IMR-90 (cell line): ENCODE results near the gene ALKBH7. TPM values are rescaled to one million over a fixed set of nuclear protein-coding genes. Genes with fewer than 3 reads are reported as not detected.

ENCODE experiments used
- ATAC-seq: fragments of 200-7000 bp; cut with Tn5 transposase; 2 replicates; pipeline ENCODE4 v1.9.1; 2020; ENCODE audit warnings: low read depth, mild to moderate bottlenecking, moderate library complexity
- BruUV-seq: library from RNA; stranded (reverse); fragments of 400-500 nt; replicated peaks from 2 replicates; lab custom pipeline; 2021; lab: Mats Ljungman, UMichigan
- CTCF ChIA-PET: fragments of 300-600 bp; formaldehyde crosslinking; extraction: SDS; loops from one replicate; lab custom pipeline; 2021; ENCODE audit warnings: antibody characterized with exemption; lab: Yijun Ruan, JAX
- POLR2A ChIA-PET: fragments of 300-600 bp; sonication (Branson Sonifier 250); formaldehyde crosslinking; loops from one replicate; lab custom pipeline; 2022; ENCODE audit warnings: antibody characterized with exemption; ENCODE audit not compliant: unreplicated experiment; lab: Charles Lee
- DNase-seq: peaks from one replicate; pipeline ENCODE4 v3.0.0; 2013
- H2AFZ ChIP-seq: replicated peaks from 2 replicates; pipeline ENCODE3; 2013; ENCODE audit warnings: low read length, mild to moderate bottlenecking; ENCODE audit not compliant: poor library complexity
- H2AK5ac ChIP-seq: 2 replicates; pipeline ENCODE4 v1.6.1; 2013; ENCODE audit warnings: low read depth, low read length, inconsistent platforms
- H2AK9ac ChIP-seq: replicated peaks from 2 replicates; pipeline ENCODE3; 2013; ENCODE audit warnings: mild to moderate bottlenecking, low read depth, low read length, moderate library complexity; ENCODE audit not compliant: poor library complexity
- H2BK120ac ChIP-seq: 2 replicates; pipeline ENCODE4 v1.6.1; 2013; ENCODE audit warnings: low read depth, low read length, inconsistent platforms
- H2BK15ac ChIP-seq: 3 replicates; pipeline ENCODE4 v1.6.1; 2013; ENCODE audit warnings: low read depth, low read length, inconsistent platforms
- H2BK20ac ChIP-seq: 2 replicates; pipeline ENCODE4 v1.6.1; 2013; ENCODE audit warnings: low read depth, mild to moderate bottlenecking, inconsistent platforms, low read length, moderate library complexity
- H2BK5ac ChIP-seq: 2 replicates; pipeline ENCODE4 v1.6.1; 2013; ENCODE audit warnings: mild to moderate bottlenecking, low read depth, low read length, inconsistent platforms; ENCODE audit not compliant: poor library complexity, severe bottlenecking
- H3K14ac ChIP-seq: replicated peaks from 2 replicates; pipeline ENCODE4 v1.6.1; 2013; ENCODE audit warnings: low read depth, low read length, inconsistent platforms
- H3K18ac ChIP-seq: 2 replicates; pipeline ENCODE4 v1.6.1; 2013; ENCODE audit warnings: low read depth, low read length, control low read depth
- H3K23ac ChIP-seq: 2 replicates; pipeline ENCODE4 v1.6.1; 2013; ENCODE audit warnings: low read depth, low read length, inconsistent platforms
- H3K27ac ChIP-seq: 2 replicates; pipeline ENCODE4 v1.5.1; 2013; ENCODE audit warnings: mild to moderate bottlenecking, control low read depth, low read length; ENCODE audit not compliant: insufficient read depth
- H3K27me3 ChIP-seq: 2 replicates; pipeline ENCODE4 v1.6.1; 2013; ENCODE audit warnings: low read length; ENCODE audit not compliant: control insufficient read depth, insufficient read depth
- H3K36me3 ChIP-seq: 2 replicates; pipeline ENCODE4 v1.6.1; 2013; ENCODE audit warnings: low read length, mixed read lengths; ENCODE audit not compliant: control insufficient read depth, insufficient read depth
- H3K4ac ChIP-seq: 2 replicates; pipeline ENCODE4 v1.6.1; 2013; ENCODE audit warnings: low read depth, low read length, inconsistent platforms
- H3K4me1 ChIP-seq: 2 replicates; pipeline ENCODE4 v1.6.1; 2013; ENCODE audit warnings: low read length, mixed read lengths; ENCODE audit not compliant: control insufficient read depth, insufficient read depth
- H3K4me2 ChIP-seq: 2 replicates; pipeline ENCODE4 v1.6.1; 2013; ENCODE audit warnings: low read depth, mild to moderate bottlenecking, control low read depth, low read length, moderate library complexity
- H3K4me3 ChIP-seq: 2 replicates; pipeline ENCODE4 v1.5.1; 2013; ENCODE audit warnings: low read depth, mild to moderate bottlenecking, control low read depth, low read length, moderate library complexity; ENCODE audit not compliant: insufficient read depth
- H3K56ac ChIP-seq: 2 replicates; pipeline ENCODE4 v1.6.1; 2013; ENCODE audit warnings: low read length, inconsistent platforms; ENCODE audit not compliant: insufficient read depth; ENCODE audit errors: extremely low read depth
- H3K79me1 ChIP-seq, 2 experiments: 2 replicates each; pipeline ENCODE4 v1.6.1; 2013; ENCODE audit warnings: low read length in 2 of 2, inconsistent platforms in 1 of 2, low read depth in 1 of 2
- H3K9ac ChIP-seq: 2 replicates; pipeline ENCODE4 v1.6.1; 2013; ENCODE audit warnings: low read depth, low read length, control low read depth
- H3K9me1 ChIP-seq: 2 replicates; pipeline ENCODE4 v1.6.1; 2013; ENCODE audit warnings: low read length, inconsistent platforms; ENCODE audit not compliant: insufficient read depth
- H3K9me3 ChIP-seq: 2 replicates; pipeline ENCODE4 v1.6.1; 2013; ENCODE audit warnings: low read length; ENCODE audit not compliant: control insufficient read depth, insufficient read depth
- H4K20me1 ChIP-seq: 2 replicates; pipeline ENCODE4 v1.6.1; 2013; ENCODE audit warnings: low read length, inconsistent platforms; ENCODE audit not compliant: insufficient read depth
- H4K5ac ChIP-seq: 2 replicates; pipeline ENCODE4 v1.6.1; 2013; ENCODE audit warnings: mild to moderate bottlenecking, low read depth, low read length, control low read depth
- H4K8ac ChIP-seq, 2 experiments: 2 replicates each; pipeline ENCODE4 v1.6.1; 2013; ENCODE audit warnings: low read depth in 2 of 2, low read length in 2 of 2, control low read depth in 1 of 2, inconsistent platforms in 1 of 2
- H4K91ac ChIP-seq: 2 replicates; pipeline ENCODE4 v1.6.1; 2013; ENCODE audit warnings: low read depth, low read length, inconsistent platforms; ENCODE audit not compliant: insufficient read depth
- BHLHE40 ChIP-seq: fragments of 150-350 bp; IDR thresholded peaks from 2 replicates; pipeline ENCODE4 v1.6.1; 2016; ENCODE audit warnings: mild to moderate bottlenecking, low read depth, low read length
- CHD1 ChIP-seq: IDR thresholded peaks from 2 replicates; pipeline ENCODE4 v1.6.1; 2012; ENCODE audit warnings: low read depth, low read length, improper control_type of control experiment
- CTCF ChIP-seq: conservative IDR thresholded peaks from 2 replicates; pipeline ENCODE4 v1.5.1; 2012; ENCODE audit warnings: mild to moderate bottlenecking, low read depth, low read length, improper control_type of control experiment
- FOS ChIP-seq: fragments of 150-350 bp; IDR thresholded peaks from 2 replicates; pipeline ENCODE4 v1.6.1; 2016; ENCODE audit warnings: low read depth, low read length
- RCOR1 ChIP-seq: IDR thresholded peaks from 2 replicates; pipeline ENCODE4 v1.6.1; 2012; ENCODE audit warnings: mild to moderate bottlenecking, low read length, improper control_type of control experiment; ENCODE audit not compliant: insufficient replicate concordance
- SMC3 ChIP-seq: fragments of 150-350 bp; IDR thresholded peaks from 2 replicates; pipeline ENCODE4 v1.6.1; 2016; ENCODE audit warnings: low read depth, mild to moderate bottlenecking, antibody characterized with exemption, low read length, moderate library complexity
- WGBS, 2 experiments: methylation state at CpG; one replicate each; pipeline versions ENCODE4 v1.1.5 to v1.1.7; 2013; ENCODE audit warnings: missing lambda C conversion rate in 2 of 2; ENCODE audit not compliant: insufficient read length in 1 of 2; ENCODE audit errors: extremely low coverage in 2 of 2; 5-methylcytosine and 5-hydroxymethylcytosine counted together
- dilution Hi-C: fragments of 300-500 bp; cut with HindIII; formaldehyde crosslinking; loops from one replicate; pipeline ENCODE4 v1.14.3; 2018; ENCODE audit warnings: low sequenced_read_pairs; ENCODE audit not compliant: unreplicated experiment
- in situ Hi-C: fragments of 300-500 bp; cut with MboI; formaldehyde crosslinking; loops from 3 replicates; pipeline ENCODE4 v1.14.3; 2019; ENCODE audit warnings: low sequenced_read_pairs, inconsistent platforms, mixed read lengths
- intact Hi-C: fragments of 100-400 bp; cut with micrococcal nuclease; formaldehyde crosslinking; loops from 2 replicates; pipeline ENCODE4 v1.10.0; 2022
- polyA plus RNA-seq, 3 experiments: library from polyadenylated mRNA; depleted of rRNA; stranded (reverse); fragments of >200 nt; gene quantifications; 2 replicates each; pipeline ENCODE4 v1.2.3, GENCODE V29; 2012; ENCODE audit warnings: low replicate concordance in 1 of 3
- total RNA-seq: library from RNA; depleted of rRNA; stranded (reverse); fragments of >200 nt; gene quantifications from 2 replicates; pipeline ENCODE4 v1.2.3, GENCODE V29; 2012

Gene ALKBH7
- total and polyA plus RNA-seq, 2 of the 4 experiments (the other 2 are of a cell fraction) = 9.3 to 22.5 TPM

GRCh38 chr19:6413721-6414643, 41.4 kb downstream of the ALKBH7 start:
- dilution Hi-C loops = no loop called here
- Histone ChIP-seq H3K27ac (no peak overlapping the region), H2AFZ (no peak overlapping the region), H3K4me1 (no peaks in the 10 kb centered on the region), H3K27me3 (no peaks in the 10 kb centered on the region), H3K4ac (no peak overlapping the region), H3K14ac (no peak overlapping the region), H3K9me1 (no peaks in the 10 kb centered on the region; the same call in 1 of the 2 replicates), H3K56ac (no peak overlapping the region), H4K8ac (no peak overlapping the region), H4K20me1 (peaks cover 18% of the 10 kb centered on the region), H3K9me3 (no peaks in the 10 kb centered on the region), H3K9ac (no peak overlapping the region), H3K4me3 (no peak overlapping the region), H2BK20ac (no peak overlapping the region), H3K79me1 (peaks cover 0 to 14% of the 10 kb centered on the region in 2 experiments; a peak in 2 of 4 replicates), H2BK15ac (no peak overlapping the region), H2BK120ac (no peak overlapping the region), H3K18ac (no peak overlapping the region), H3K4me2 (no peak overlapping the region), H3K36me3 (peaks cover 55% of the 10 kb centered on the region), H3K23ac (no peak overlapping the region), H2AK5ac (no peak overlapping the region), H4K91ac (no peak overlapping the region), H4K5ac (no peak overlapping the region), H2BK5ac (no peak overlapping the region), H2AK9ac (peak overlapping the region; percentile 5)
- ChIA-PET CTCF (no interaction called here), POLR2A (no interaction called here)
- ATAC-seq (no peak), DNase-seq (no peak)
- TF ChIP-seq FOS = no peak
- TF ChIP-seq RCOR1 = no peak
- no peak for TF ChIP-seq CHD1
- no peak for TF ChIP-seq BHLHE40
- TF ChIP-seq CTCF = no peak
- no peak for TF ChIP-seq SMC3
- WGBS, 2 experiments = 86% methylated on average over 5 of the region's 42 CpGs; no CpG with 5 or more reads in 1 of the 2 experiments
- intact Hi-C loops = loop anchor here (10.0 kb wide), 1 partner anchor 369 kb away; no protein-coding TSS in a partner anchor
- BruUV-seq = TSS peak; percentile 74
- in situ Hi-C loops = no loop called here
